AG08395 (cell line): ENCODE results near the gene OVCA2.

ENCODE experiments used
- DNase-seq: peaks from one replicate; pipeline ENCODE4 v3.0.0; 2012; ENCODE audit warnings: mixed read lengths, low spot score

Gene OVCA2

DNA sequence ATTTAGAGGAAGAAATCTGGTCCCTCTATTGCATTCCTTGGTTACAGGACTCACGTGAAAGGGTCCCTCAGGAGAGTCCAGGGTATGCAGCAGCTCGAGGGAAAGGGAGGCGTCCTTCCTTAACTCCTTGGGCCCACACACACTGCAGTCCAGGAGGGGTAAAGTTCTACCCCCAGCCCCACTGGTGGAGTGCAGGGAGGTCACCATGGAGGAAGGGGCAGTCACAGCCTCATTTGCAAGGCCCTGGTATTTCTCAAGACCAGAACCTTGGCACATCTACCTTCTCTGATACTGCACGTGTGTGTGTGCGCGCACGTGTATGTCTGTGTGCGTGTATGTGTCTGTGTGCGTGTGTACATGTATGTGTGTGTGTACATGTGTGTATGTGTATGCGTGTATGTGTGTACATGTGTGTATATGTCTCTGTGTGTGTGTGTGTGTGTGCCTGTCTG, 24.2 kb downstream of the OVCA2 start:
- no peak for DNase-seq

DNA sequence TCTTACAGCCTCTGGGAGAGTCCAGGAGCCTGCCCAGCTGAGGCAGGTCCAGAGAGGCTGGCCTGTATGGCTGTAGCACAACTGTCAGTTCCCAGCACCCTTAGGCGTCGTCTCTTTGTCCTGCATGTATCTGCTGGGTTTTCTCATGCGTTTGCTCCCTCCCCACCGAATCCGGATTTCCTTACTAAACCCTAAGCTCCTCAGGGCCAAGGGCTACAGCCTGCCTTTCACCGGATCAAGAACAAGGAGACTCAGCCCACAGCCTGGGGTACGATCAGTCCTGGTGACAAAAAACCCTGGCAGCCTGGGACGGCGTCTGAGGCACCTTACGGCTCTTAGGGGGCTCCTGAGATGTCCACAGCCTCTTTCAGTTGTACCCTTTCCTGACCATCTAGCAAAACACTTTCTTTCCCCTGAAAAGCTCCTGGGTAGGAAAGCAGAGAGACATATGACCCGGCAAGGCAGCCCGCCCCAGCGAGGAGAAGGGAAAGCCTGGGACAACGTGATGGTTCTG, 25.3 kb downstream of the OVCA2 start:
- DNase-seq: no peak

DNA sequence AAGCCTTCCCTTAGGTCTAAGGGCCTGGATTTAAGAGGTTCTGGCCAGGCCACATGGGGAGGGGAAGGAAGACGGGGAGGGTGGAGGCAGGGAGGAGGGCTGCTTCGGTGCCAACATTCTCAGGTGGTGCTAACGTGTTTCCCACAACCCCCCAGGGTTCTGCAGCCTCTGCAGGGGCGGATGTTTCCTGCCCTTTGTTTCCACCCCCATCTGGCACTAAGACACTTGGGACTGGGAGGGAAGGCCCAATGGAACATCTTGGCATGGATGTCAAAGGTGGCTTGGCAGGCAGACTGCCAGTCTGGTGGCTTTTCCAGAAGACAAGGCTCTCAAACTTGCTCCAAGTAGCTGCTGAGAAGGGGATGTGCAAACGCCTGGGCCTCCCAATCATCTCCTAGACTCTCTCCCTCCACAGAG, 25.8 kb downstream of the OVCA2 start:
- no peak for DNase-seq

DNA sequence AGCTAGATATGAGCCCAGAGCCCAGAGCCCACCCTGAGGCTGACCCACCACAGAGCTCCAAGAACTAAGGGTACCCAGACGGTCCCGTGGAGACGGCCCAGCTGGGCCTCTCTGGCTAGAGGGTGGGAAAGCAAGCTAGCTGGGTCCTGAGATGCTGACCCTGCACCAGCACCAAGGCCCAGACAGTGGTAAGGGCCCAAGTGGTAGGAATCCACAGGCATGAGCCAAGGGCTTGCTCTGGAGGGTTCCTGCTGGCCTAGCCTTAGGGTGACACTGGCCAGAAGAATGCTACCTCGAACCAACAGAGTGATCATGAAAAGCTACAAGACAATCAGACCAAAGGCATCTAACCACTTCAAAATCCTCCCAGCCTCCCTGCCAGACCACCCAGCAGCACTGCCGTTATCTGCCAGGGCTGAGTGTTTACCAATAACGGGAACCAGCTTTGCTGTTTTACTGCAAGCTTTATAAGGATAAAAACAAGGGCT, 26.3 kb downstream of the OVCA2 start:
- DNase-seq: peak; percentile 85

DNA sequence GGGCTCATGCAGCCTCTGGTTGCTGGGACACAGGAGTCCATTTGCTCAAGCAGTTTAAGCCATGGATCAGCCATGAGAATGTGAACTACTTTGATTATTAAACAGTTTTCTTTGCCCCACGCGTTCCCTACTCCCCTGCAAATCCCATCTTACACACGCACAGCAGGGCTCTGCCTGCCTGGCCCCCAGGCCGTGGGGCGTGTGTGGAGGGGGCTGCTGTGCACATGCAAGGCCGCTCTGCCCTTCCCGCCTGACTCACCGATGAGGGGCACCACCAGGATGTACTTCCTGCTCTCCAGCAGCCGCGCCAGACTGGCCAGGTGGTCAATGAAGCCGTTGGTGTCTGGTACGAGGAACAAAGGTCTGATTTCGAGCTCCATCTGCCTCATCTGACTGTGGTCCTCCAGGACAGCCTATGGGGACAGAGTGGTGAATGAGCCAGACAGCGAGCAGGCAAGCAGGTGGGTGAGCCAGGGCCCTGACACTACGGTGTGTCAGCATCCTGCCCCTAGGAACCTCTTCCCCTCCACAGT, 26.8 kb downstream of the OVCA2 start:
- no peak for DNase-seq

DNA sequence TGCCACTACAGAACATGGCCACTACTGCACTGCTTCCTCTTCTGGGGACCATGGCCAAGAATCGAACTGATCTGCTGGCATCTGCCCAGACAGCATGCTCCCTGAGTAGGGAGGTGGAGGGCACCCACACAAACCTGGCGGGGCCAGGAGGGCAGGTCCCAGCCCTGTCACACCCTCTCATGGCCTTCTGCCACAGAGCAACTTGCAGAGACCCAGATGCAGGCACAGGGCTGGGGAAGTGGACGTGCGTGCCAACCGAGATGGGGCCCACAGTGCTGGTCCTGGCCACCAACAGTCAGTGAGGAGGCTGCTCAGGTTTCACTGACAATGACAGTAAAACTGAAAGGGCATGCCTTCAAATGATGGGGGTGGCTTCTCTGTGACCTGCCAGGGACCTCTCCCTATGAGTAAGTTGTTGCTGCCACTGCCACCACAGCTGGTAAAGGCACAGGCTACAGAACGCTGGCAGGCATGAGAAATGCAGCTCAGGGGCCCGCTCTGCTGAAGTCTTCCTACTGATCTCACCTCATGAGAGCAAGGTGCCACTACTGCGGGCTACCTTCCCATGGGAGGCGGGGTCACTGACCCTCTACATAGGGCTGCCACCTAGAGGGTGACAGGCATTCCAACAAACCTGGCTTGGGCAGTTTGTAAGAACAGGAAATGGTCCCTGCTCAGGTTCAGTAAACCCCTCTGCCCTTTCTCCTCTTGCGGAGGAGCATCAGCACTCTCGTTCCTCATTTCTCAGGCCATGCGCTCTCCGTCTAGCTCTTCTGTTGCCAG, 28.6 kb downstream of the OVCA2 start:
- no peak for DNase-seq

DNA sequence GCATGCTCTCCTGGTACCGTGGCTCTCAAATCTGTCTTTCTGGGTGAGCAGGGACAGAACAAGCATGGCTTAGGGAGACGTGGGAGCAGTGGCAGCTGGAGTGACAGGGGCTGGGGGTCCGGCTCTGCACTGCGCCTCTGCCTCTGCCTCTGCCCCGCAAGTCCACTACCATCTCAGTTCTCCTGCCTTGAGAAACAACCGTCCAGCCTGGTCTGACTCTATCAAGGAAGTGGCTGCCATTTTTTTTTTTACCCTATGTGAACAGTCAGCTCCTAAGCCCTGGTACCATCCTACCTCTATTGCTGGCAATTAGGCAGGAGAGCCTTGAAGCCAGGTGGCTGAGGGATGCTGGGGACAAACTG, 29.2 kb downstream of the OVCA2 start:
- no peak for DNase-seq

DNA sequence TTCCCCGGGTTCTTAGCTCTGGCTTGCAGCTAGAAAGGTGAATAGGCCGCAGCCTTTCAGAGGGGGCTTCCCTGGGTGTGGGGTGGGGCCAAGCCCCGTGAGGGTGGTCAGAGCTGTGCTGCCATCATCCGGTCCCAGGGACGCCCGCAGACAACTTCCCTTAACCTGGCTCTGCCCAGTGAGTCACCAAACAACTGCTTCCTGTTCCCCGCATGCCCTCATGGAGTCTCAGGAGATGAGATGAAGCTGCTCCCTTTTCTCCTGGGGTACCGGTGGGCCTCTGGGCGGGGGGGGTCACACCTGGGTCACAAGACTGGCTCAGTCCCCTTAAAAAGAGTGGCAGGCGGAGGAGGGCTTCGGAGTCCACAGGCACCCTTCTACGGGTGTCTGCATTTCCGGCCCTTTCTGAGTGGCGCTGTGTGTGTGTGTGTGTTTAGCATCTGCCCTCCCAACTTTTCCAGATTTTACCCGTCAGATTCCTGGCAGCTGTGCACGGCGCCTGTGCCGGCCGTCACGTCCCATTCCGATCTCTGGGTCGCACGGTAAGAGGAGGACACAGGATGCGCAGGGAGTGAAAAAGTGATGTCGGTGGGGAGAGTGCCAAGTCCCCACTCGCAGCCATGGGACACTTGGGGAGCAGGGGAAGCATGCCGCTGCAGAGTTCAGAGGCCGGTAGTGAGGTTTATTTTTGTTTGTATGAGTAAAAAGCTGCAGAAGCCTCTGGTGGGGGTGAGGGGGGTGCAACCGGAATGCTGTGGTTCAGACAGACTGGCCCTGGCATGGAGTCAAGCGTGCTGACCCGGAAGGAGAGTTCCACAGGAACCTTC, 29.8 kb downstream of the OVCA2 start:
- no peak for DNase-seq

DNA sequence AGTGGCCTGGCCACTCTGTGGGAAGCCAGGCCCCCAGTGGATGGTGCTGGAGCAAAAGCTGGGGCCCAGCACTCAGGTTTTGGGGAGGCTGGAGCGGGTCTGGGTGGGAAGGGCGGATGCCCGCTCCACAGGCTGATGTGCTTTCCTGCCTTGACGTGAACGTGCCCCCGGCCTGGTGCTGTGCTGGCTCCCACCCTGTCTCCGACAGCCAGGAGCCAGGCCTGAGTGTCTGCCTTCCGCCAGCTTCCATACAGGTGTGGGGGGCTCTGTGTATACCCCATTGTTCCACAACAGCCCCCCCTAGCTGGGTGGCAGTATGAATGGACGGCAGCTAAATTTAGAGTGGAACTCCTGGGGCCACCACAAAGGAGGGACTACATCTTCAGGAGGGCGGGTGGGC, 33.1 kb downstream of the OVCA2 start:
- no peak for DNase-seq

DNA sequence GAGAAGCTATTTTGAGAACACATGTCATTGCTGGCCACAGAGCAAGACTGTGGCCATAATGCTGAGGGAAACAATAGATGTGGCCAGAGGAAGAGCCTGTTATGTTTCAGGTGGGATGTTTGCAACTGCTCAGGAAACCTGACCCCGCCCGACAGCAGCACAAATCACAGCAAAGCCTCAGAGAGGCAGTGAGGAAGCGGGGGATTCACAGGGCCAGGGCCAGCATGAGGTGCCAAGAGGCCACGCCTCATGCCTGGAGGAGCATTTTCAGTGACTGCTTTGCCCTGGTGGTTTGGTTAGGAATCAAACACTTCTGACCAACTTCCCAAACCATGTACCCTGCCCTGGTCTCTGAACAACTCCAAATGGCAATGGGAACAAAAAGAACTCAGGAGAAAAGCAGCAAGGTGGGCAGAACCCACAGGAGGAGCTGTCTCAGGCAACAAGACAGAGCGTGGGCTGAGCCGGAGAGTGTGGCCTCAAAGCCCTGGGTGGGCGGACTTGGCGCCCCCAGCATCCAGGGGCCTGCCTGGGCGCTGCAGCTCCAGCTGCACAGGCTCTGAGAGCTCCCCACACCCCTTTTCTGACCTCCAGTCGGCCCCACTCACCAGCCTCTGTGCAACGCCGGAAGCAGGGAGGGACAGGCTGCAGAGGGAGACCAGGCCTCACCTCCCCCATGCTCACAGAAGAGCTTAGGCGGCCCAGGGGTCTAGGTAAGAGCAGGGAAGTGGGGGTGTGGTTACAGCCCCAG, 33.7 kb downstream of the OVCA2 start:
- no peak for DNase-seq

DNA sequence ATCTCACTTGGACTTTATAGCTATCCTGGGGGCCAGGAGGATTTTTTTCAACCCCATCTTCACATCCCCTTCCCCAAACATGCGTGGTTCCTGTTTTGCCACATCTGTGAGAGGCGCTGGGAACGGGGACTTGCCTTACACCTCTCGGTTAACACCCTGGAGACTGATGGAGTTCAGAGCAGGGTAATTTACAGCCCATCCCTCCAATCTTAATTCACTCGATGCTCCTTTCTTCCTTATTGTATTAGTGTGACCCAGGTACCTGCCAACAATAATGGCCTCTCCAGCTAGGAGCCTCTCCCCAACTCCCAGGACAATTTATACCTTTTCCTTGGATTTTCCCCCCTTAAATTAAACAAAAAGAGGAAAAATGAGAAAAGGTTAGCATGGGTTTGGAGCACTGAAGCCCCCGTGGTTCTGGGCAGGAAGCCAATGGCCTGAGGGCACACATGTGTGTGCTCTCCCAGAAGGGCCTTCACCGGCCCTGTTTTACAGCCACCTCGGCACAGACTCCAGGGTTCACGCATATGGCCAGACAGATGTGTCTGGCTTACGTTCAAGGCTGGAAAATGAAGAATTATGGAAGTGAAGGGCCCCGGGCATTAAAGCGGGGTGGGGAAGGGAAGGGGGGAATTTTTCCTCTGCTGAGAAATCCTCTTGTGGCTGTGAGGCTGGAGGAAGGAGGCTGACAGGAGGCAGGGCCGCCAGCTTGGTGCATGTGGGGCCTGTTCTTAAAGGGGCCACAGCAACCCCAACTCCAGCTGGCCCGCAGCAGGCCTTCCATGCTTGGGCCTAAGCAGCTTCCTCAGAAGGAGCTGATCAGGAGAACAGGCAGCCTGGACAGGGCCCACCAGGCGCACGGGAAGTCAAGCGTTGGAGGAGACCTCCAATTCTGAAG, 34.5 kb downstream of the OVCA2 start:
- no peak for DNase-seq

DNA sequence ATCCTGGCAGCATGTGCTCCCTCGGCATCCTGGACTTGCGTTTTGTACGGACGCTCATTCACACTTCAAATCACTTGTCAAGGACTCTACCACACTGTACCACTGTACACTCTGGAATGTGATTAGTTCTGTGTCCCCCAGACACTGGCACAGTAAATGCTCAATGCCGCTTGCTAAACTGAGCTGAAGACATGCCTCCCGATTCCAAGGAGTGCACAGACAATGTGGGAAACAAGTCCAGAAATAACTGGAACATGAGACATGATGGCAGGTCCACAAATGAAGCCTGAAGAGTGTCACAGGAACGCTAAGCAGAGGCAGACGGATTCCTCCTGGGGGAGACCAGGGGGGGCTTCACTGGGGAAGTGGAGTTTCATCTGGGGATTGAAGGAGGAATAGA, 35.2 kb downstream of the OVCA2 start:
- DNase-seq: no peak

DNA sequence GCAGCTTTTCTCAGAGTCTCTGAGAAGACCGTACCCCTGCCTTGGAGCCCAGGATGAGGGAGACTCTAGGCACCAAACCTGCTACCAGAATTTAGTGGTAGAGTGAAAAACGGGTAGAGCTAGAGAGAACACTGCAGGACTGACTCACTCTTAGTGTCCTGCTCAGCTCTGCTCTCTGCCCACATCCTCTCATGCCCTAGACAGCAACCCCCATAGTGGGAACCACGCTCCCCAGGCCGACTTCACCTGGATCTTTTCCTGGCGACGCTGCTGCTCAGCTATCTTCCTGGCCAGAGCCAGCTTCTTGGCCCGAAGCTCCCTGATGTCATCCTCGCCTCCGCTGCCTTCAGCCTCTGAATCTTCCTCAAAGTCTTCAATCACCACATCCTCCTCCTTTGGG, 39.7 kb downstream of the OVCA2 start:
- DNase-seq: peak; percentile 56

DNA sequence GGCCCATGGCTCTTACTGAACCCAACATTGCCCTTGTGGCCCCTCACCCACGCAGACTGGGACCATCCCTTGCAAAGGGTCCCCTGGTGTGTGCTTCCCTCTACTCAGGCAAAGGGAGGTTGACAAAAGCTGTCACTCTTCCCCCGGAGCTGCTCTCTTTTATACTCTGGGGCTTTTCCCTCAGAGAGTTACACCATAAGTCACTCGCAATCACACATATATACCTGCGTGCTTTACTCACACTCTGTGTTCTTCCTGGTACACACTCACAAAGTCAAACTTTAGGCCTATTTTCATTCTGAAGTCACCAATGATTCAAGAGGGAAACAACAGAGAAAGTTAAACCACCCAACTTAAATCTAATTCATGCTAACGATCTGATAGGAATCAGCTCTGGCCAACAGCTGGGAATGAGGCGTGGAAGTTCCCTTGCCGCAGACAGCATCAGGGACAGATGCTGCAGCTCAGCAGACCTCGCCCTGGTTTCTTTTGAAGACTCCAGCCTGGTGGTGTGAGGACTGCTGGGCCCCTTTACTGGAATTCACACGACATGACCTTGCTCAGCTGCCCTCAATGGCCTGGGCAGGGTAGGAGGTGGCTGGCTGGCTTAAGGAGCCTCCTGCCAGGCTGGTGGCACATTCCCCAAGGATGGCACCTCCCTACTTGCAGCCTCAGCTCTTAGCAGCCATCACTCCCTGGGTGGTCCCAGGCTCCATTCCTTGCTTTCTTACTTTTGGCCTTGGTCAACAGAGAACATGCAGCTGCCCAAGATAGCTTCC, 40.4 kb downstream of the OVCA2 start:
- no peak for DNase-seq

DNA sequence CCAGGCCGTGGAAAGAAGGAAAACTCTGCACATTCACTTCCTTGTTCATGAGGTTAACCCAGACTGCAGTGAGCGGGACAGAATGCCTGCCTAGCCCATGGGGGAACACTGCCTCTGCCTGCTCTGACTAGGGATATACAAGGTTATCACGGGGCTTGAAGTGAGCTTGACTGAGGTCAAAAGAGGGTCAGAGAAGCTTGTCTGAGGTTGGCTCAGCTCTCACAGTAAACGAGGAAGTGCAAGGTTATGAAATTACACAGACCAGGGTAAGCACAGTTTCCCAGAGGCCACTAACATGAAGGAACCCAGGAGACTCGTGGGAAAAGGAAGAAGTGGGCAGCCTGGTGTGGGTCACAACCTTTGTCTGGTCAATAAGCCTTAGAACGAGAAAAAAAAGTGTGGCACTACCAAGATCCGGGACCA, 41.8 kb downstream of the OVCA2 start:
- DNase-seq: no peak

DNA sequence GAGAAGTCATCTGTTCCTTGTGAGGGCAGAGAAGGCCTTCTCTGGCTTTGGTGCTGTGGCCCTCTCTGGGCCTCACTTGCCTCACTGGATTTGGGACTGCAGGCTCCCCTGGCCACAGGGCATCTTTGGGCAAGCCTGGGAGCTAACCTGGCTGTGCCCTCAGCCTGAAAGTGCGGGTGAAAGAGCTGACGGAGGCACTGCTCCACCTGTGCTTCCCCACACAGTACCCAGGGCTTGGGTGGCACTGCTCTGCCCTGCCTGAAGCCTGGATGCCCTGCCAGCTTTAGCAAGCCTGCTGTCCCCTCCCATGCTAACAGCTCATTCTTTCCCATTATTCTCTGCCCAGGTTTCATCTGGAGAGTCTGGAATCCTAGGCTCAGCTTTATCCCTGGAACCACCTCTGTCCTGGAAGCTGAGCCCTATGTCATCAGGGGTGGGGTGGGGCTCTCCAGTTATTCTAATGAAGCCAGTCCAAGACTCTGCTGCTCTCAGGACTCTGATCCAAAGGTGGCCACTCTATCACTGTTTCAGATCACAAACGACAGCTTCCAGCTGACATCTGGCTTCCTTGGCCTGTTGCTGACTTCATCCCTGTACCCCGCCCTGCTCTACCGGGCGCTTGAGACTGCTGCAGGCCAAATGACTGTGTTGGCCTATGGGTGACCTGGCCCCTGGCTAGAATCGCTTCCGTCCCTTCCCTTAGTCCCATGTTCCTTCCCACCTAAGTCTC, 42.4 kb downstream of the OVCA2 start:
- DNase-seq: peak; percentile 80

DNA sequence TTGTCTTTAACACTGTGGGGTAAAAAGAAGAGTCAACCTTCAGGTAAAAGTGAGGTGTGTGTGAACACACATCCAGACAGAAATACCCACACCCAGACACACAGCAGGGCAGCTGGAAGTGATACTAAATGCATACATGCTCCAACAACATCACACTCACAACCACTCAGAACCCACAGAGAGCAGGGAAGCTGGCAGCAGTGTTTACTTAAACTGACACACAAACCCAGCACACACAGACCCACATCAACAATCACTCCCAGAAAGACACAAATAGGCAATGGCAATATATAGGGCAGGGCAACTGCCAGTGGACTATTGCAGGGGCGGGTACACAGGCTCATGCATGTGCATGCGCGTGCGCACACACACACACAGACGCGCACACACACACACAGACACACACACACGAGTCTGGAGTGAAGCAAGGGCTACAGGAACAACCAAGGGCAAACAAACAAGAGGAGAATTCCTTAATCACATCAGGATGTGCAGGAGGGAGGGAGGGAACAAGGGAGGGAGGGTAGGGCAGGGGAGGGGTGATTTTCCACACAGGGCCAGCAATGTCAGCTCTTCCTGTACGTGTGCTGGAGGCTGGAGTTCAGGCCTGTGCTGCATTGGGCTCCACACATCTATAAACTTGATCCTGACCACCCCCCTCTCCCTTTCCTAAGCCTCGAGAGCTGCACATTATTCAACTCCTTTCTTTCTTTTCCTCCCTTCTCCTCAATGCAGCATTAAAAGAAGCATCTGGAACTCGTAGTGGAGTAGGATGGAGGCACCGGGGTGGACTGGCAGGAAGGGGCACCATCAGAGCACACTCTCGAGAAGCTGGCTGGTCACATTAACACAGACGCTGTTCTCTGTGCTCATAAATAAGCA, 43.2 kb downstream of the OVCA2 start:
- DNase-seq: peak; percentile 70

DNA sequence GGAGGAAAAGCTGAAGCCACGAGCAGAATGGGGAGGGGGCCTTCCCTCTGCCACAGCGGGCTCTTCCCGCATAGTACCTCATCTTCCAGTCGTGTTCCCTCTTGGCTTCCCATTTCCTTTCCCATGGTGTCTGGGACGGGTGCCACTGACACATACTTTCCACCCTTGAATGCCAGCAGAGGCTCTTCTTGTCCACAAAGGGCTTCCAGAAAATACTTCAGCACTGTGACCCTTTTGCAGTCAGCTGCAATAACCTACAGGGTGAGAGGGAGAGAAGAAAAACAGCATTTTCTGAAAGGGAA, 43.8 kb downstream of the OVCA2 start:
- no peak for DNase-seq

DNA sequence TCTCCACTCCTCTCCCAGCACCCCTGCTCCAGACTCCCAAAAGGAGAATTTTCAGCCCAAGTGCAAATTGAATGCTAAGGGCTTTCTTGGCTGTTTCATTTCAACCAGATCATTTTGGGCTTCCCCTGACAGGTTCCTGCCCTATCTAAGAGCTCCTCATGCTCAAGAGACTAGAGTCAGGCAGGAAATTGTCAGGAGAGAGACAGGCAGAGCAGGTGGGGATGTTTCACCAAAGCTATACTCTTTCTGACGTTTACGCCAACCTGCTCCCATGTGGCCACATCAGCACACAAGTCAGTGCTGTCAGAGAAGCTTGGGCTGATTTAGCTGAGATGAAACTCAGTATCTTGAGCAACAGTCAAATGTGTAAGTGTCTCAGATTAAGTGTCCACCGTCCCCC, 44.5 kb downstream of the OVCA2 start:
- no peak for DNase-seq
